CD14-positive monocyte (primary cell): ENCODE results near the gene GSTM3. TPM values are rescaled to one million over a fixed set of nuclear protein-coding genes. Genes with fewer than 3 reads are reported as not detected.
"Not testable (repeated sequence)": the region's sequence is repeated elsewhere in the genome, so short reads cannot be mapped to it uniquely, and the experiment has no call there.

Source experiments
- DNase-seq, 3 donors: peaks; one replicate each; pipeline ENCODE4 v3.0.0-alpha.2; 2011 to 2022
- H2AFZ ChIP-seq: 2 replicates; pipeline ENCODE4 v1.6.0; 2012; ENCODE audit warnings: mild to moderate bottlenecking, low read depth, low read length, inconsistent platforms; ENCODE audit not compliant: insufficient read depth, poor library complexity, severe bottlenecking
- H3K27ac ChIP-seq, 2 donors: 1 replicate in 1 of 2; 2 replicates in 1 of 2; pipeline ENCODE4 v1.5.1; 2012 to 2013; ENCODE audit warnings: low read length in 2 of 2, control low read depth in 1 of 2, inconsistent platforms in 1 of 2, low read depth in 1 of 2, mild to moderate bottlenecking in 1 of 2
- H3K27me3 ChIP-seq, 2 donors: one replicate each; pipeline versions ENCODE4 v1.6.0 to v1.6.1; 2011 to 2013; ENCODE audit warnings: low read length in 2 of 2; ENCODE audit not compliant: control insufficient read depth in 2 of 2, insufficient read depth in 2 of 2
- H3K36me3 ChIP-seq, 2 donors: replicated peaks in 1 of 2; 1 replicate in 1 of 2; 2 replicates in 1 of 2; pipeline versions ENCODE4 v1.5.1 to v1.6.1; 2012 to 2013; ENCODE audit warnings: low read length in 2 of 2, control low read depth in 1 of 2, inconsistent platforms in 1 of 2, mild to moderate bottlenecking in 1 of 2; ENCODE audit not compliant: insufficient read depth in 2 of 2, control insufficient read depth in 1 of 2
- H3K4me1 ChIP-seq, 2 donors: 1 replicate in 1 of 2; 2 replicates in 1 of 2; pipeline versions ENCODE4 v1.5.1 to v1.6.1; 2012 to 2013; ENCODE audit warnings: low read length in 2 of 2, control low read depth in 1 of 2, inconsistent platforms in 1 of 2, mild to moderate bottlenecking in 1 of 2, moderate library complexity in 1 of 2; ENCODE audit not compliant: insufficient read depth in 2 of 2, control insufficient read depth in 1 of 2
- H3K4me2 ChIP-seq: replicated peaks from 2 replicates; pipeline ENCODE3; 2012; ENCODE audit warnings: low read length, moderate library complexity, mild to moderate bottlenecking; ENCODE audit not compliant: poor library complexity, severe bottlenecking; ENCODE audit errors: extremely low read depth
- H3K4me3 ChIP-seq, 3 experiments: fragments of 200-600 bp in 1 of 3; sonication (generic) in 1 of 3; replicated peaks in 1 of 3; 1 replicate in 2 of 3; 2 replicates in 1 of 3; pipeline ENCODE4 v1.5.1; 2011 to 2013; ENCODE audit warnings: low read length in 3 of 3, mild to moderate bottlenecking in 3 of 3, control low read depth in 2 of 3, low read depth in 2 of 3, inconsistent platforms in 1 of 3, moderate library complexity in 1 of 3
- H3K79me2 ChIP-seq: 2 replicates; pipeline ENCODE4 v1.6.0; 2012; ENCODE audit warnings: mild to moderate bottlenecking, control low read depth, inconsistent platforms, low read length, moderate library complexity; ENCODE audit not compliant: insufficient read depth
- H3K9ac ChIP-seq: 2 replicates; pipeline ENCODE4 v1.6.0; 2017; ENCODE audit warnings: low read length, mild to moderate bottlenecking; ENCODE audit not compliant: insufficient read depth, poor library complexity, severe bottlenecking
- H3K9me3 ChIP-seq, 2 donors: replicated peaks in 1 of 2; 1 replicate in 1 of 2; 2 replicates in 1 of 2; pipeline versions ENCODE4 v1.5.1 to v1.6.1; 2012 to 2013; ENCODE audit warnings: low read length in 2 of 2, control low read depth in 1 of 2; ENCODE audit not compliant: control insufficient read depth in 1 of 2, insufficient read depth in 1 of 2
- H4K20me1 ChIP-seq: 2 replicates; pipeline ENCODE4 v1.6.0; 2012; ENCODE audit warnings: mild to moderate bottlenecking, low read length, control low read depth, moderate library complexity; ENCODE audit not compliant: insufficient read depth
- H3K27ac Mint-ChIP-seq, 7 donors: one replicate each; pipeline ENCODE4 v1.8.0; 2020; ENCODE audit warnings: mild to moderate bottlenecking in 7 of 7, mixed read lengths in 7 of 7, moderate library complexity in 6 of 7, inconsistent platforms in 2 of 7
- H3K27me3 Mint-ChIP-seq, 3 donors: one replicate each; pipeline ENCODE4 v1.8.0; 2021 to 2022; ENCODE audit warnings: low read depth in 3 of 3, mild to moderate bottlenecking in 3 of 3, mixed read lengths in 3 of 3, moderate library complexity in 3 of 3, inconsistent platforms in 1 of 3
- H3K36me3 Mint-ChIP-seq, 2 donors: one replicate each; pipeline ENCODE4 v1.8.0; 2020; ENCODE audit warnings: mixed read lengths in 2 of 2, inconsistent platforms in 1 of 2, mild to moderate bottlenecking in 1 of 2
- H3K4me1 Mint-ChIP-seq: one replicate; pipeline ENCODE4 v1.8.0; 2020; ENCODE audit warnings: mild to moderate bottlenecking, mixed read lengths
- H3K4me3 Mint-ChIP-seq, 2 donors: one replicate each; pipeline ENCODE4 v1.8.0; 2020; ENCODE audit warnings: mild to moderate bottlenecking in 2 of 2, mixed read lengths in 2 of 2, moderate library complexity in 1 of 2
- H3K9me3 Mint-ChIP-seq, 7 donors: one replicate each; pipeline ENCODE4 v1.8.0; 2020 to 2022; ENCODE audit warnings: mixed read lengths in 7 of 7, mild to moderate bottlenecking in 6 of 7, moderate library complexity in 6 of 7, inconsistent platforms in 2 of 7
- WGBS: methylation state at CpG from one replicate; pipeline ENCODE4 v1.1.5; 2013; ENCODE audit warnings: missing lambda C conversion rate; ENCODE audit not compliant: insufficient coverage; 5-methylcytosine and 5-hydroxymethylcytosine counted together
- intact Hi-C, 2 donors: fragments of 100-400 bp; cut with micrococcal nuclease; formaldehyde crosslinking; loops; one replicate each; pipeline versions ENCODE4 v1.15.0 to v1.15.1; 2023
- polyA plus RNA-seq, 3 donors: library from polyadenylated mRNA; depleted of rRNA in 1 of 3; unstranded in 2 of 3; stranded (reverse) in 1 of 3; fragments of 300-500 nt in 2 of 3; fragments of >200 nt in 1 of 3; fragmentation: Illumina TruSeq in 2 of 3; gene quantifications; 1 replicate in 2 of 3; 2 replicates in 1 of 3; pipeline ENCODE4 v1.2.3, GENCODE V29; 2012 to 2021
- TF ChIP-seq, protein P1 (sequence below): fragments of 200-600 bp; IDR thresholded peaks from one replicate; pipeline ENCODE4 v1.8.0; 2022; ENCODE audit warnings: antibody characterized with exemption, mild to moderate bottlenecking

The GSTM3 gene
- polyA plus RNA-seq, 3 donors = 0.69 to 3.2 (median 2.8) TPM

DNA sequence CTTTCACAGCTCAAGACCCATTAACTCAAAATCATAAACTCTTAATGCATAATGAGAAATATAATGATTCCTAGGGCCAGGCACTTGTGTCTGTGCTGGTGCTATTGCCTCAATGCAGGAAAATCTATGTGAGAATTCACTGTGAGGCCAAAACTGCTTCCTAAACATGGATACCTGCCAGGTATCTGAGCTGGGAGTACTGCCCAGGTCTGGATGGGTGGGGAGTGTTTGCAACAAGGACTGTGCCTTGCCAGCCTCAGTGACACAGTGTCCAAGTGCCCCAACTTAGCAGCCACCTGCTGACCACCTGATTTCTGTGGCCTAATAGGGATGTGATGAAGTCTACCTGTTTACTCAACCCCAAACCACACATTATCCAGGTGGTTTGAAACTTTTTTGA lies 31.0 kb downstream of the GSTM3 start:
- DNase-seq, H3K36me3 ChIP-seq, H3K79me2 ChIP-seq, intact Hi-C loops, H4K20me1 ChIP-seq, H3K27ac ChIP-seq, H3K9ac ChIP-seq, H2AFZ ChIP-seq, H3K4me3 ChIP-seq, H3K4me2 ChIP-seq, H3K4me3 Mint-ChIP-seq, H3K27ac Mint-ChIP-seq: not testable (repeated sequence)
- Histone ChIP-seq H3K9me3 (peaks cover 25% of the 10 kb centered on the region in 2 donors), H3K4me1 (peaks cover 7 to 10% of the 10 kb centered on the region in 2 donors), H3K27me3 (peaks cover 0 to 11% of the 10 kb centered on the region in 2 donors)
- Mint-ChIP-seq H3K27me3 (peaks cover 3 to 13% (median 11%) of the 10 kb centered on the region in 3 donors), H3K9me3 (peaks cover 22 to 40% (median 29%) of the 10 kb centered on the region in 7 donors), H3K4me1 (peaks cover 15% of the 10 kb centered on the region), H3K36me3 (peaks cover 0 to 11% of the 10 kb centered on the region in 2 donors)

DNA sequence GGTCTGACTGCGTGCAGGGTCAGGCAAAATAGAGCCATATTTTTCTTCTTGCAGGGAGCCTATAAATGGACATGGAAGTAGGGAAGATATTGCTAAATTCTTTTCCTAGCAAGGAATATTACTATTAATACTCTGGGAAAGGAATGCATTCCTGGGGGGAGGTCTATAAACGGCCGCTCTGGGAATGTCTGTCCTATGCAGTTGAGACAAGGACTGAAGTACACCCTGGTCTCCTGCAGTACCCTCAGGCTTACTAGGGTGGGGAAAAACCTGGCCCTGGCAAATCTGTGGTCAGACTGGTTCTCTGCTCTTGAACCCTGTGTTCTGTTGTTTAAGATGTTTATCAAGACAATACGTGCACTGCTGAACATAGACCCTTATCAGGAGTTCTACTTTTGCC lies 31.9 kb downstream of the GSTM3 start:
- H3K36me3 ChIP-seq, H3K4me2 ChIP-seq, H3K79me2 ChIP-seq, DNase-seq, H4K20me1 ChIP-seq, intact Hi-C loops, H3K27ac ChIP-seq, H2AFZ ChIP-seq, H3K4me3 ChIP-seq, H3K4me3 Mint-ChIP-seq, H3K9ac ChIP-seq, H3K27ac Mint-ChIP-seq: not testable (repeated sequence)
- WGBS = 50% methylated on average over 2 of the region's 4 CpGs
- Histone ChIP-seq H3K9me3 (peaks cover 32 to 33% of the 10 kb centered on the region in 2 donors), H3K27me3 (peaks cover 0 to 11% of the 10 kb centered on the region in 2 donors), H3K4me1 (peaks cover 7 to 10% of the 10 kb centered on the region in 2 donors)
- Mint-ChIP-seq H3K27me3 (peaks cover 3 to 13% (median 10%) of the 10 kb centered on the region in 3 donors), H3K4me1 (peaks cover 15% of the 10 kb centered on the region), H3K36me3 (peaks cover 0 to 11% of the 10 kb centered on the region in 2 donors), H3K9me3 (peaks cover 28 to 46% (median 34%) of the 10 kb centered on the region in 7 donors)

DNA sequence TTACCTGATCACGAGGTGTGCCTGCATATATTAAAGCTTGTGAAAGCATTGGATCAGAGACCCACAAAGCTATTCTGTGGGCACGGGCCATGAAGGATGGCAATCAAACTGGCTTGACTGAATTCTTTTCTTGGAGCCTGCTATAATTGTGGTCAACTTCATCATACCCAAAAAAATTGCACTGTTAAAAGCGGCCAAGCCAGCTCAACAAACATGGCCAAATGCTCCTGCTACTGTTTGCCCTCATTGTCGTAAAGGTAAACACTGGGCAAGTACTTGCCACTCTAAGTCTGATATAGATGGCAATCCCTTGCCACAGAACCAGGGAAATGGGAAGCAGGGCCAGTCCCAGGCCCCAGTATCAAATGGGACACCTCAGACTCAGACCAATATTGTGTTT lies 35.4 kb downstream of the GSTM3 start:
- Mint-ChIP-seq H3K4me1 (peaks cover 8% of the 10 kb centered on the region), H3K27ac (no peak overlapping the region), H3K4me3 (no peak overlapping the region), H3K36me3 (peaks cover 0 to 11% of the 10 kb centered on the region in 2 donors), H3K9me3 (peaks cover 38 to 58% (median 47%) of the 10 kb centered on the region in 7 donors), H3K27me3 (peaks cover 0 to 2% (median 0%) of the 10 kb centered on the region in 3 donors)
- Histone ChIP-seq H3K4me2 (no peak overlapping the region), H3K27ac (no peak overlapping the region), H3K9ac (no peak overlapping the region), H4K20me1 (no peaks in the 10 kb centered on the region), H3K27me3 (no peaks in the 10 kb centered on the region), H3K79me2 (no peaks in the 10 kb centered on the region), H3K4me1 (peaks cover 0 to 2% of the 10 kb centered on the region in 2 donors), H3K36me3 (no peaks in the 10 kb centered on the region), H3K9me3 (peaks cover 41 to 42% of the 10 kb centered on the region in 2 donors), H3K4me3 (no peak overlapping the region), H2AFZ (no peak overlapping the region)
- TF ChIP-seq, protein P1, sequence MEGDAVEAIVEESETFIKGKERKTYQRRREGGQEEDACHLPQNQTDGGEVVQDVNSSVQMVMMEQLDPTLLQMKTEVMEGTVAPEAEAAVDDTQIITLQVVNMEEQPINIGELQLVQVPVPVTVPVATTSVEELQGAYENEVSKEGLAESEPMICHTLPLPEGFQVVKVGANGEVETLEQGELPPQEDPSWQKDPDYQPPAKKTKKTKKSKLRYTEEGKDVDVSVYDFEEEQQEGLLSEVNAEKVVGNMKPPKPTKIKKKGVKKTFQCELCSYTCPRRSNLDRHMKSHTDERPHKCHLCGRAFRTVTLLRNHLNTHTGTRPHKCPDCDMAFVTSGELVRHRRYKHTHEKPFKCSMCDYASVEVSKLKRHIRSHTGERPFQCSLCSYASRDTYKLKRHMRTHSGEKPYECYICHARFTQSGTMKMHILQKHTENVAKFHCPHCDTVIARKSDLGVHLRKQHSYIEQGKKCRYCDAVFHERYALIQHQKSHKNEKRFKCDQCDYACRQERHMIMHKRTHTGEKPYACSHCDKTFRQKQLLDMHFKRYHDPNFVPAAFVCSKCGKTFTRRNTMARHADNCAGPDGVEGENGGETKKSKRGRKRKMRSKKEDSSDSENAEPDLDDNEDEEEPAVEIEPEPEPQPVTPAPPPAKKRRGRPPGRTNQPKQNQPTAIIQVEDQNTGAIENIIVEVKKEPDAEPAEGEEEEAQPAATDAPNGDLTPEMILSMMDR = no peak
- intact Hi-C loops = no loop called here
- no peak for DNase-seq
- WGBS = 98% methylated on average over 4 of the region's 4 CpGs
